Panc1 (cell line): Measurements from ENCODE around the gene SLC51B.

Experiments used
- TCF7L2 ChIP-seq: IDR thresholded peaks from 2 replicates; pipeline ENCODE4 v1.6.1; 2011; ENCODE audit warnings: mild to moderate bottlenecking, low read depth, low read length, inconsistent platforms
- TF ChIP-seq, protein P1 (sequence below): fragments of 450-650 bp; IDR thresholded peaks from 2 replicates; pipeline ENCODE4 v1.5.1; 2017; ENCODE audit warnings: mild to moderate bottlenecking

DNA sequence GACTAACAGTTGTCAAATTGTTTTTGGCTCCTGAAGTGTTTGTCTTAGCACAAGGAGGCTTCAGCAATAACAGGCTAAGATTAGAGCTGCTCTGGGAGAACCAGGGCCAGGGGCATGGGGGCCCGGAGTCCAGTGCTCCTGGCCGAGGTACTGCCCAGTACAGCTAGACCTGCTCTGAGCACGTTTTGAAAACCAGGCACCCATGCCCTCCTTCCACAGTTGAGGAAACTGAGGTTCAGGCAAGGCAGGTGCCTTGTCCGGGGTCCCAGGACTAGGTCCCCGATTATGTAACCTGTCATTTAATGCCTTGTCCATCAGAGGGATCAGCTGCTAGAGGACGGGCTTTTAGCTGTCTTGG lies 50.5 kb downstream of the SLC51B start:
- TF ChIP-seq, protein P1, sequence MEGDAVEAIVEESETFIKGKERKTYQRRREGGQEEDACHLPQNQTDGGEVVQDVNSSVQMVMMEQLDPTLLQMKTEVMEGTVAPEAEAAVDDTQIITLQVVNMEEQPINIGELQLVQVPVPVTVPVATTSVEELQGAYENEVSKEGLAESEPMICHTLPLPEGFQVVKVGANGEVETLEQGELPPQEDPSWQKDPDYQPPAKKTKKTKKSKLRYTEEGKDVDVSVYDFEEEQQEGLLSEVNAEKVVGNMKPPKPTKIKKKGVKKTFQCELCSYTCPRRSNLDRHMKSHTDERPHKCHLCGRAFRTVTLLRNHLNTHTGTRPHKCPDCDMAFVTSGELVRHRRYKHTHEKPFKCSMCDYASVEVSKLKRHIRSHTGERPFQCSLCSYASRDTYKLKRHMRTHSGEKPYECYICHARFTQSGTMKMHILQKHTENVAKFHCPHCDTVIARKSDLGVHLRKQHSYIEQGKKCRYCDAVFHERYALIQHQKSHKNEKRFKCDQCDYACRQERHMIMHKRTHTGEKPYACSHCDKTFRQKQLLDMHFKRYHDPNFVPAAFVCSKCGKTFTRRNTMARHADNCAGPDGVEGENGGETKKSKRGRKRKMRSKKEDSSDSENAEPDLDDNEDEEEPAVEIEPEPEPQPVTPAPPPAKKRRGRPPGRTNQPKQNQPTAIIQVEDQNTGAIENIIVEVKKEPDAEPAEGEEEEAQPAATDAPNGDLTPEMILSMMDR, result no peak
- TF ChIP-seq TCF7L2, result no peak
